WTC11 (cell line): Measurements from ENCODE around the gene CDV3. TPM values are rescaled to one million over a fixed set of nuclear protein-coding genes. Genes with fewer than 3 reads are reported as not detected.
A peak's percentile ranks its signal among the peaks of the same experiment; 100 is the strongest.

Experiments
- ATAC-seq: fragments of 200-7000 bp; cut with Tn5 transposase; 2 replicates; pipeline ENCODE4 v1.10.0; 2021; ENCODE audit warnings: mild to moderate bottlenecking, moderate library complexity
- CTCF ChIA-PET: fragments of 300-600 bp; sonication (Branson Sonifier 250); formaldehyde crosslinking; loops from one replicate; lab custom pipeline; 2021; ENCODE audit warnings: antibody characterized with exemption; lab: Charles Lee
- POLR2A ChIA-PET: fragments of 350-600 bp; sonication (Branson Sonifier 250); formaldehyde crosslinking; loops from one replicate; lab custom pipeline; 2021; ENCODE audit warnings: antibody characterized with exemption; lab: Charles Lee
- DNase-seq: peaks from one replicate; pipeline ENCODE4 v3.0.0; 2021; ENCODE audit warnings: low spot score
- H3K27ac Mint-ChIP-seq: 2 replicates; pipeline ENCODE4 v1.8.0; 2021; ENCODE audit warnings: mixed read lengths
- H3K27me3 Mint-ChIP-seq: 2 replicates; pipeline ENCODE4 v1.8.0; 2021; ENCODE audit warnings: low read depth, mild to moderate bottlenecking, moderate library complexity, mixed read lengths
- H3K36me3 Mint-ChIP-seq: 2 replicates; pipeline ENCODE4 v1.8.0; 2021; ENCODE audit warnings: mixed read lengths
- H3K4me1 Mint-ChIP-seq: 2 replicates; pipeline ENCODE4 v1.8.0; 2022; ENCODE audit warnings: mixed read lengths
- H3K4me3 Mint-ChIP-seq: 2 replicates; pipeline ENCODE4 v1.8.0; 2021; ENCODE audit warnings: mild to moderate bottlenecking, moderate library complexity, mixed read lengths
- H3K9me3 Mint-ChIP-seq: 2 replicates; pipeline ENCODE4 v1.8.0; 2021; ENCODE audit warnings: mixed read lengths
- CREM ChIP-seq: sonication (generic); formaldehyde crosslinking; IDR thresholded peaks from 2 replicates; pipeline ENCODE4 v1.8.1; 2022; ENCODE audit warnings: mild to moderate bottlenecking, missing genetic modification reagents, moderate library complexity
- E2F1 ChIP-seq: sonication (generic); formaldehyde crosslinking; IDR thresholded peaks from 2 replicates; pipeline ENCODE4 v1.8.0; 2022; ENCODE audit warnings: mild to moderate bottlenecking, missing genetic modification reagents
- E2F4 ChIP-seq: sonication (generic); formaldehyde crosslinking; IDR thresholded peaks from 2 replicates; pipeline ENCODE4 v1.8.1; 2022; ENCODE audit warnings: low read depth, mild to moderate bottlenecking, moderate library complexity, missing genetic modification reagents, borderline replicate concordance
- ELF4 ChIP-seq: sonication (generic); formaldehyde crosslinking; IDR thresholded peaks from 2 replicates; pipeline ENCODE4 v1.8.1; 2022; ENCODE audit warnings: low read depth, mild to moderate bottlenecking, moderate library complexity, missing genetic modification reagents
- GRHL2 ChIP-seq: fragments of 250-450 bp; sonication (Bioruptor Pico); IDR thresholded peaks from 2 replicates; pipeline ENCODE4 v1.8.0; 2022; ENCODE audit warnings: mild to moderate bottlenecking, moderate library complexity; ENCODE audit not compliant: insufficient replicate concordance, severe bottlenecking
- GTF2I ChIP-seq: fragments of 250-450 bp; sonication (Bioruptor Pico); conservative IDR thresholded peaks from 2 replicates; pipeline ENCODE4 v1.4.0; 2021; ENCODE audit warnings: mild to moderate bottlenecking
- JAZF1 ChIP-seq: fragments of 250-450 bp; sonication (Bioruptor Pico); IDR thresholded peaks from 2 replicates; pipeline ENCODE4 v1.9.0; 2021; ENCODE audit warnings: moderate library complexity, mild to moderate bottlenecking, inconsistent platforms
- NFATC4 ChIP-seq: fragments of 250-450 bp; sonication (Bioruptor Pico); IDR thresholded peaks from 2 replicates; pipeline ENCODE4 v1.9.0; 2021; ENCODE audit warnings: mild to moderate bottlenecking
- NR3C1 ChIP-seq: sonication (generic); formaldehyde crosslinking; conservative IDR thresholded peaks from 2 replicates; pipeline ENCODE4 v1.8.1; 2023; ENCODE audit warnings: low read depth, mild to moderate bottlenecking, missing genetic modification reagents
- ZBTB43 ChIP-seq: sonication (generic); formaldehyde crosslinking; IDR thresholded peaks from 2 replicates; pipeline ENCODE4 v1.8.1; 2023; ENCODE audit warnings: mild to moderate bottlenecking, missing genetic modification reagents
- ZNF423 ChIP-seq: fragments of 250-450 bp; sonication (Bioruptor Pico); IDR thresholded peaks from 2 replicates; pipeline ENCODE4 v2.1.2; 2022; ENCODE audit warnings: mild to moderate bottlenecking, moderate library complexity
- total RNA-seq: library from RNA; stranded (reverse); gene quantifications from 3 replicates; pipeline ENCODE4 v1.2.3, GENCODE V29; 2021
- TF ChIP-seq, protein P1 (sequence below): sonication (generic); formaldehyde crosslinking; conservative IDR thresholded peaks from 2 replicates; pipeline ENCODE4 v1.8.1; 2023; ENCODE audit warnings: mild to moderate bottlenecking, low read depth, missing genetic modification reagents, moderate library complexity
- TF ChIP-seq, protein P2 (sequence below): sonication (generic); formaldehyde crosslinking; IDR thresholded peaks from 2 replicates; pipeline ENCODE4 v1.8.0; 2023; ENCODE audit warnings: missing genetic modification reagents, mild to moderate bottlenecking, borderline replicate concordance
- TF ChIP-seq, protein P3 (sequence below): sonication (generic); formaldehyde crosslinking; IDR thresholded peaks from 2 replicates; pipeline ENCODE4 v1.8.1; 2022; ENCODE audit warnings: mild to moderate bottlenecking, moderate library complexity, missing genetic modification reagents
- TF ChIP-seq, protein P4 (sequence below): fragments of 250-450 bp; sonication (Bioruptor Pico); IDR thresholded peaks from 2 replicates; pipeline ENCODE4 v1.9.0; 2021; ENCODE audit warnings: mild to moderate bottlenecking, borderline replicate concordance
- TF ChIP-seq, protein P5 (sequence below): fragments of 250-450 bp; sonication (Bioruptor Pico); IDR thresholded peaks from 2 replicates; pipeline ENCODE4 v1.9.0; 2021; ENCODE audit warnings: mild to moderate bottlenecking

Gene CDV3
- total RNA-seq, 1 experiment from 2014 or later = 162 TPM

- TF ChIP-seq, protein P1, sequence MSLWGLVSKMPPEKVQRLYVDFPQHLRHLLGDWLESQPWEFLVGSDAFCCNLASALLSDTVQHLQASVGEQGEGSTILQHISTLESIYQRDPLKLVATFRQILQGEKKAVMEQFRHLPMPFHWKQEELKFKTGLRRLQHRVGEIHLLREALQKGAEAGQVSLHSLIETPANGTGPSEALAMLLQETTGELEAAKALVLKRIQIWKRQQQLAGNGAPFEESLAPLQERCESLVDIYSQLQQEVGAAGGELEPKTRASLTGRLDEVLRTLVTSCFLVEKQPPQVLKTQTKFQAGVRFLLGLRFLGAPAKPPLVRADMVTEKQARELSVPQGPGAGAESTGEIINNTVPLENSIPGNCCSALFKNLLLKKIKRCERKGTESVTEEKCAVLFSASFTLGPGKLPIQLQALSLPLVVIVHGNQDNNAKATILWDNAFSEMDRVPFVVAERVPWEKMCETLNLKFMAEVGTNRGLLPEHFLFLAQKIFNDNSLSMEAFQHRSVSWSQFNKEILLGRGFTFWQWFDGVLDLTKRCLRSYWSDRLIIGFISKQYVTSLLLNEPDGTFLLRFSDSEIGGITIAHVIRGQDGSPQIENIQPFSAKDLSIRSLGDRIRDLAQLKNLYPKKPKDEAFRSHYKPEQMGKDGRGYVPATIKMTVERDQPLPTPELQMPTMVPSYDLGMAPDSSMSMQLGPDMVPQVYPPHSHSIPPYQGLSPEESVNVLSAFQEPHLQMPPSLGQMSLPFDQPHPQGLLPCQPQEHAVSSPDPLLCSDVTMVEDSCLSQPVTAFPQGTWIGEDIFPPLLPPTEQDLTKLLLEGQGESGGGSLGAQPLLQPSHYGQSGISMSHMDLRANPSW = no peak
- no peak for TF ChIP-seq GTF2I (CRISPR knock-in tag)
- TF ChIP-seq, protein P2, sequence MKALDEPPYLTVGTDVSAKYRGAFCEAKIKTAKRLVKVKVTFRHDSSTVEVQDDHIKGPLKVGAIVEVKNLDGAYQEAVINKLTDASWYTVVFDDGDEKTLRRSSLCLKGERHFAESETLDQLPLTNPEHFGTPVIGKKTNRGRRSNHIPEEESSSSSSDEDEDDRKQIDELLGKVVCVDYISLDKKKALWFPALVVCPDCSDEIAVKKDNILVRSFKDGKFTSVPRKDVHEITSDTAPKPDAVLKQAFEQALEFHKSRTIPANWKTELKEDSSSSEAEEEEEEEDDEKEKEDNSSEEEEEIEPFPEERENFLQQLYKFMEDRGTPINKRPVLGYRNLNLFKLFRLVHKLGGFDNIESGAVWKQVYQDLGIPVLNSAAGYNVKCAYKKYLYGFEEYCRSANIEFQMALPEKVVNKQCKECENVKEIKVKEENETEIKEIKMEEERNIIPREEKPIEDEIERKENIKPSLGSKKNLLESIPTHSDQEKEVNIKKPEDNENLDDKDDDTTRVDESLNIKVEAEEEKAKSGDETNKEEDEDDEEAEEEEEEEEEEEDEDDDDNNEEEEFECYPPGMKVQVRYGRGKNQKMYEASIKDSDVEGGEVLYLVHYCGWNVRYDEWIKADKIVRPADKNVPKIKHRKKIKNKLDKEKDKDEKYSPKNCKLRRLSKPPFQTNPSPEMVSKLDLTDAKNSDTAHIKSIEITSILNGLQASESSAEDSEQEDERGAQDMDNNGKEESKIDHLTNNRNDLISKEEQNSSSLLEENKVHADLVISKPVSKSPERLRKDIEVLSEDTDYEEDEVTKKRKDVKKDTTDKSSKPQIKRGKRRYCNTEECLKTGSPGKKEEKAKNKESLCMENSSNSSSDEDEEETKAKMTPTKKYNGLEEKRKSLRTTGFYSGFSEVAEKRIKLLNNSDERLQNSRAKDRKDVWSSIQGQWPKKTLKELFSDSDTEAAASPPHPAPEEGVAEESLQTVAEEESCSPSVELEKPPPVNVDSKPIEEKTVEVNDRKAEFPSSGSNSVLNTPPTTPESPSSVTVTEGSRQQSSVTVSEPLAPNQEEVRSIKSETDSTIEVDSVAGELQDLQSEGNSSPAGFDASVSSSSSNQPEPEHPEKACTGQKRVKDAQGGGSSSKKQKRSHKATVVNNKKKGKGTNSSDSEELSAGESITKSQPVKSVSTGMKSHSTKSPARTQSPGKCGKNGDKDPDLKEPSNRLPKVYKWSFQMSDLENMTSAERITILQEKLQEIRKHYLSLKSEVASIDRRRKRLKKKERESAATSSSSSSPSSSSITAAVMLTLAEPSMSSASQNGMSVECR = 0 out of 2 replicates have a peak, but pooled peaks have one; percentile 42
- no peak for TF ChIP-seq JAZF1 (CRISPR knock-in tag)
- no peak for TF ChIP-seq ZNF423
- TF ChIP-seq, protein P3, sequence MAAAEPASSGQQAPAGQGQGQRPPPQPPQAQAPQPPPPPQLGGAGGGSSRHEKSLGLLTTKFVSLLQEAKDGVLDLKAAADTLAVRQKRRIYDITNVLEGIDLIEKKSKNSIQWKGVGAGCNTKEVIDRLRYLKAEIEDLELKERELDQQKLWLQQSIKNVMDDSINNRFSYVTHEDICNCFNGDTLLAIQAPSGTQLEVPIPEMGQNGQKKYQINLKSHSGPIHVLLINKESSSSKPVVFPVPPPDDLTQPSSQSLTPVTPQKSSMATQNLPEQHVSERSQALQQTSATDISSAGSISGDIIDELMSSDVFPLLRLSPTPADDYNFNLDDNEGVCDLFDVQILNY = no peak
- no peak for TF ChIP-seq NFATC4 (CRISPR knock-in tag)
- TF ChIP-seq NR3C1 (CRISPR knock-in tag) = no peak
- no peak for TF ChIP-seq CREM (CRISPR knock-in tag)
- TF ChIP-seq, protein P4, sequence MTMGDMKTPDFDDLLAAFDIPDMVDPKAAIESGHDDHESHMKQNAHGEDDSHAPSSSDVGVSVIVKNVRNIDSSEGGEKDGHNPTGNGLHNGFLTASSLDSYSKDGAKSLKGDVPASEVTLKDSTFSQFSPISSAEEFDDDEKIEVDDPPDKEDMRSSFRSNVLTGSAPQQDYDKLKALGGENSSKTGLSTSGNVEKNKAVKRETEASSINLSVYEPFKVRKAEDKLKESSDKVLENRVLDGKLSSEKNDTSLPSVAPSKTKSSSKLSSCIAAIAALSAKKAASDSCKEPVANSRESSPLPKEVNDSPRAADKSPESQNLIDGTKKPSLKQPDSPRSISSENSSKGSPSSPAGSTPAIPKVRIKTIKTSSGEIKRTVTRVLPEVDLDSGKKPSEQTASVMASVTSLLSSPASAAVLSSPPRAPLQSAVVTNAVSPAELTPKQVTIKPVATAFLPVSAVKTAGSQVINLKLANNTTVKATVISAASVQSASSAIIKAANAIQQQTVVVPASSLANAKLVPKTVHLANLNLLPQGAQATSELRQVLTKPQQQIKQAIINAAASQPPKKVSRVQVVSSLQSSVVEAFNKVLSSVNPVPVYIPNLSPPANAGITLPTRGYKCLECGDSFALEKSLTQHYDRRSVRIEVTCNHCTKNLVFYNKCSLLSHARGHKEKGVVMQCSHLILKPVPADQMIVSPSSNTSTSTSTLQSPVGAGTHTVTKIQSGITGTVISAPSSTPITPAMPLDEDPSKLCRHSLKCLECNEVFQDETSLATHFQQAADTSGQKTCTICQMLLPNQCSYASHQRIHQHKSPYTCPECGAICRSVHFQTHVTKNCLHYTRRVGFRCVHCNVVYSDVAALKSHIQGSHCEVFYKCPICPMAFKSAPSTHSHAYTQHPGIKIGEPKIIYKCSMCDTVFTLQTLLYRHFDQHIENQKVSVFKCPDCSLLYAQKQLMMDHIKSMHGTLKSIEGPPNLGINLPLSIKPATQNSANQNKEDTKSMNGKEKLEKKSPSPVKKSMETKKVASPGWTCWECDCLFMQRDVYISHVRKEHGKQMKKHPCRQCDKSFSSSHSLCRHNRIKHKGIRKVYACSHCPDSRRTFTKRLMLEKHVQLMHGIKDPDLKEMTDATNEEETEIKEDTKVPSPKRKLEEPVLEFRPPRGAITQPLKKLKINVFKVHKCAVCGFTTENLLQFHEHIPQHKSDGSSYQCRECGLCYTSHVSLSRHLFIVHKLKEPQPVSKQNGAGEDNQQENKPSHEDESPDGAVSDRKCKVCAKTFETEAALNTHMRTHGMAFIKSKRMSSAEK (CRISPR knock-in tag) = no peak
- TF ChIP-seq E2F1 = no peak
- TF ChIP-seq ELF4 (CRISPR knock-in tag) = no peak
Measured at GRCh38 chr3:133574260-133574881, 885 bp downstream of the CDV3 start (continued).

DNA sequence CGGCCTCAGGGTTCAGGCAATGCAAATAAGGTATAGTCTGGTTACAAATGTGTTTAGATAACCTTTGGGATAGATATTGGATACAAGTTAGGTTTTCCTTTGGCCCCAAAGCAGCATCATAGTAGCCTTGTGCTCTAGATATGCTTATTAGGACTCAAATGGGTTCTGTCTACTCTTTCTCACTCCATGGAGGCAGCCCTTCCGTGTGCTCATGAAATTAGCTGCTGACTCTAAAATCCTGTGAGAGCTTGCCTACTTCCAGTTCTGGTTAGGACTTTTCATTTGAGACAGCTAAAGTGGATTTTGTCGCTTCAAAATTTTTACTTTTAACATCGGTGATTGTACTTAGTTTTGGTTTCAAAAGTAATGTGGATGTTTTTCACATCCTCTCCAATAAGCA is 1.6 kb downstream of the CDV3 start:
- POLR2A ChIA-PET = no interaction called here
- Mint-ChIP-seq H3K27ac (peak overlapping the region; percentile 91), H3K4me1 (peaks cover 36% of the 10 kb centered on the region)
- TF ChIP-seq ZBTB43 (no peak), GRHL2 (no peak), E2F4 (CRISPR knock-in tag) (no peak)
- TF ChIP-seq, protein P5, sequence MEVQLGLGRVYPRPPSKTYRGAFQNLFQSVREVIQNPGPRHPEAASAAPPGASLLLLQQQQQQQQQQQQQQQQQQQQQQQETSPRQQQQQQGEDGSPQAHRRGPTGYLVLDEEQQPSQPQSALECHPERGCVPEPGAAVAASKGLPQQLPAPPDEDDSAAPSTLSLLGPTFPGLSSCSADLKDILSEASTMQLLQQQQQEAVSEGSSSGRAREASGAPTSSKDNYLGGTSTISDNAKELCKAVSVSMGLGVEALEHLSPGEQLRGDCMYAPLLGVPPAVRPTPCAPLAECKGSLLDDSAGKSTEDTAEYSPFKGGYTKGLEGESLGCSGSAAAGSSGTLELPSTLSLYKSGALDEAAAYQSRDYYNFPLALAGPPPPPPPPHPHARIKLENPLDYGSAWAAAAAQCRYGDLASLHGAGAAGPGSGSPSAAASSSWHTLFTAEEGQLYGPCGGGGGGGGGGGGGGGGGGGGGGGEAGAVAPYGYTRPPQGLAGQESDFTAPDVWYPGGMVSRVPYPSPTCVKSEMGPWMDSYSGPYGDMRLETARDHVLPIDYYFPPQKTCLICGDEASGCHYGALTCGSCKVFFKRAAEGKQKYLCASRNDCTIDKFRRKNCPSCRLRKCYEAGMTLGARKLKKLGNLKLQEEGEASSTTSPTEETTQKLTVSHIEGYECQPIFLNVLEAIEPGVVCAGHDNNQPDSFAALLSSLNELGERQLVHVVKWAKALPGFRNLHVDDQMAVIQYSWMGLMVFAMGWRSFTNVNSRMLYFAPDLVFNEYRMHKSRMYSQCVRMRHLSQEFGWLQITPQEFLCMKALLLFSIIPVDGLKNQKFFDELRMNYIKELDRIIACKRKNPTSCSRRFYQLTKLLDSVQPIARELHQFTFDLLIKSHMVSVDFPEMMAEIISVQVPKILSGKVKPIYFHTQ = no peak

More for the DNA sequence above, 1.6 kb downstream of the CDV3 start:
- Mint-ChIP-seq H3K9me3 (no peaks in the 10 kb centered on the region), H3K4me3 (peak overlapping the region; percentile 97), H3K36me3 (peaks cover 50% of the 10 kb centered on the region), H3K27me3 (no peaks in the 10 kb centered on the region)
- ATAC-seq (no peak), DNase-seq (no peak)
- CTCF ChIA-PET = interaction anchor here (0.8 to 1.1 kb wide), 2 partner anchors 81 to 88 kb away, joined by 3 to 8 read pairs; no protein-coding TSS in a partner anchor
